Ishikawa (cell line): ENCODE measurements around the gene IRAK1.

ENCODE experiments used
- CEBPB ChIP-seq: IDR thresholded peaks from 2 replicates; pipeline ENCODE4 v1.6.1; 2012
- EP300 ChIP-seq: IDR thresholded peaks from 2 replicates; pipeline ENCODE4 v1.6.1; 2012; ENCODE audit warnings: borderline replicate concordance
- MAX ChIP-seq: IDR thresholded peaks from 2 replicates; pipeline ENCODE4 v1.6.1; 2012

GRCh38 chrX:154022108-154022507 is 2.4 kb upstream of the IRAK1 start:
- TF ChIP-seq MAX, result no peak
- TF ChIP-seq EP300, result no peak
- TF ChIP-seq CEBPB, result no peak
